Measurements from ENCODE around the gene SH3BP4.
"Not testable (repeated sequence)": the region's sequence is repeated elsewhere in the genome, so short reads cannot be mapped to it uniquely, and the experiment has no call there.

SH3BP4 gene

GRCh38 chr2:235006461-235006860 is 54.6 kb downstream of the SH3BP4 start:
- Histone ChIP-seq H3K9me3 (ENCODE audit: insufficient read depth, low read depth, low read length) (no peaks in the 10 kb centered on the region), H3K4me3 (ENCODE audit: low read length) (no peak overlapping the region), H3K4me1 (ENCODE audit: insufficient read depth, low read length) (peaks cover 32% of the 10 kb centered on the region), H3K9ac (ENCODE audit: low read depth, low read length) (peak overlapping the region; percentile 69; the same call in 1 of the 2 replicates), H3K36me3 (ENCODE audit: insufficient read depth, low read depth, low read length) (peaks cover 8% of the 10 kb centered on the region; the same call in 1 of the 2 replicates), H3K27ac (ENCODE audit: low read length) (peak overlapping the region; percentile 12), H3K27me3 (ENCODE audit: insufficient read depth, low read length) (no peaks in the 10 kb centered on the region)

- peak overlapping the region; percentile 69; the same call in 1 of the 2 replicates for H3K9ac ChIP-seq (ENCODE audit: low read depth, low read length)
- H3K36me3 ChIP-seq (ENCODE audit: insufficient read depth, low read depth, low read length) = peaks cover 8% of the 10 kb centered on the region; the same call in 1 of the 2 replicates
- H3K27ac ChIP-seq (ENCODE audit: low read length) = no peak overlapping the region
- no peak overlapping the region for H3K4me3 ChIP-seq (ENCODE audit: low read length)
- peaks cover 36% of the 10 kb centered on the region for H3K4me1 ChIP-seq (ENCODE audit: insufficient read depth, low read length)
- no peaks in the 10 kb centered on the region for H3K9me3 ChIP-seq (ENCODE audit: insufficient read depth, low read depth, low read length)
- H3K27me3 ChIP-seq (ENCODE audit: insufficient read depth, low read length) = no peaks in the 10 kb centered on the region
Observed at GRCh38 chr2:235006986-235007385, 55.2 kb downstream of the SH3BP4 start.

GRCh38 chr2:235007664-235008457 is 56.0 kb downstream of the SH3BP4 start:
- H3K9ac ChIP-seq (ENCODE audit: low read depth, low read length) = no peak overlapping the region
- H3K27me3 ChIP-seq (ENCODE audit: insufficient read depth, low read length) = no peaks in the 10 kb centered on the region
- H3K27ac ChIP-seq (ENCODE audit: low read length) = no peak overlapping the region
- no peak overlapping the region for H3K4me3 ChIP-seq (ENCODE audit: low read length)
- no peaks in the 10 kb centered on the region for H3K9me3 ChIP-seq (ENCODE audit: insufficient read depth, low read depth, low read length)
- H3K4me1 ChIP-seq (ENCODE audit: insufficient read depth, low read length) = peaks cover 39% of the 10 kb centered on the region
- no peaks in the 10 kb centered on the region for H3K36me3 ChIP-seq (ENCODE audit: insufficient read depth, low read depth, low read length)

- Histone ChIP-seq H3K4me3 (ENCODE audit: low read length) (no peak overlapping the region), H3K36me3 (ENCODE audit: insufficient read depth, low read depth, low read length) (no peaks in the 10 kb centered on the region), H3K9me3 (ENCODE audit: insufficient read depth, low read depth, low read length) (no peaks in the 10 kb centered on the region), H3K4me1 (ENCODE audit: insufficient read depth, low read length) (peaks cover 42% of the 10 kb centered on the region), H3K27ac (ENCODE audit: low read length) (no peak overlapping the region), H3K9ac (ENCODE audit: low read depth, low read length) (no peak overlapping the region), H3K27me3 (ENCODE audit: insufficient read depth, low read length) (no peaks in the 10 kb centered on the region)
Observed at GRCh38 chr2:235008584-235009044, 56.8 kb downstream of the SH3BP4 start.

- Histone ChIP-seq H3K36me3 (ENCODE audit: insufficient read depth, low read depth, low read length) (no peaks in the 10 kb centered on the region), H3K4me1 (ENCODE audit: insufficient read depth, low read length) (peaks cover 42% of the 10 kb centered on the region), H3K4me3 (ENCODE audit: low read length) (no peak overlapping the region), H3K27me3 (ENCODE audit: insufficient read depth, low read length) (no peaks in the 10 kb centered on the region), H3K9ac (ENCODE audit: low read depth, low read length) (no peak overlapping the region), H3K27ac (ENCODE audit: low read length) (no peak overlapping the region), H3K9me3 (ENCODE audit: insufficient read depth, low read depth, low read length) (no peaks in the 10 kb centered on the region)
Observed at GRCh38 chr2:235009081-235009480, 57.3 kb downstream of the SH3BP4 start.

GRCh38 chr2:235010117-235010714 is 58.4 kb downstream of the SH3BP4 start:
- H3K4me1 ChIP-seq (ENCODE audit: insufficient read depth, low read length) = peaks cover 37% of the 10 kb centered on the region
- no peak overlapping the region for H3K9ac ChIP-seq (ENCODE audit: low read depth, low read length)
- H3K36me3 ChIP-seq (ENCODE audit: insufficient read depth, low read depth, low read length) = no peaks in the 10 kb centered on the region
- H3K27me3 ChIP-seq (ENCODE audit: insufficient read depth, low read length) = no peaks in the 10 kb centered on the region
- no peak overlapping the region for H3K27ac ChIP-seq (ENCODE audit: low read length)
- no peaks in the 10 kb centered on the region for H3K9me3 ChIP-seq (ENCODE audit: insufficient read depth, low read depth, low read length)
- no peak overlapping the region for H3K4me3 ChIP-seq (ENCODE audit: low read length)

- no peaks in the 10 kb centered on the region for H3K36me3 ChIP-seq (ENCODE audit: insufficient read depth, low read depth, low read length)
- no peaks in the 10 kb centered on the region for H3K9me3 ChIP-seq (ENCODE audit: insufficient read depth, low read depth, low read length)
- peak overlapping the region; percentile 13; the same call in 1 of the 2 replicates for H3K9ac ChIP-seq (ENCODE audit: low read depth, low read length)
- peak overlapping the region; percentile 28; the same call in 1 of the 2 replicates for H3K4me3 ChIP-seq (ENCODE audit: low read length)
- peaks cover 24% of the 10 kb centered on the region for H3K4me1 ChIP-seq (ENCODE audit: insufficient read depth, low read length)
- no peak overlapping the region for H3K27ac ChIP-seq (ENCODE audit: low read length)
- H3K27me3 ChIP-seq (ENCODE audit: insufficient read depth, low read length) = no peaks in the 10 kb centered on the region
Observed at GRCh38 chr2:235011607-235011928, 59.8 kb downstream of the SH3BP4 start.

GRCh38 chr2:235011929-235012631 is 60.3 kb downstream of the SH3BP4 start:
- peaks cover 24% of the 10 kb centered on the region for H3K4me1 ChIP-seq (ENCODE audit: insufficient read depth, low read length)

GRCh38 chr2:235017441-235017840 is 65.6 kb downstream of the SH3BP4 start:
- no peaks in the 10 kb centered on the region for H3K36me3 ChIP-seq (ENCODE audit: insufficient read depth, low read depth, low read length)
- peaks cover 6% of the 10 kb centered on the region for H3K4me1 ChIP-seq (ENCODE audit: insufficient read depth, low read length)
- no peak overlapping the region for H3K27ac ChIP-seq (ENCODE audit: low read length)
- H3K9me3 ChIP-seq (ENCODE audit: insufficient read depth, low read depth, low read length) = no peaks in the 10 kb centered on the region
- no peak overlapping the region for H3K9ac ChIP-seq (ENCODE audit: low read depth, low read length)
- no peaks in the 10 kb centered on the region for H3K27me3 ChIP-seq (ENCODE audit: insufficient read depth, low read length)
- H3K4me3 ChIP-seq (ENCODE audit: low read length) = no peak overlapping the region

More at GRCh38 chr2:235011929-235012631, 60.3 kb downstream of the SH3BP4 start:
- peak overlapping the region; percentile 28; the same call in 1 of the 2 replicates for H3K4me3 ChIP-seq (ENCODE audit: low read length)
- no peaks in the 10 kb centered on the region for H3K27me3 ChIP-seq (ENCODE audit: insufficient read depth, low read length)
- H3K36me3 ChIP-seq (ENCODE audit: insufficient read depth, low read depth, low read length) = no peaks in the 10 kb centered on the region
- peak overlapping the region; percentile 7 for H3K27ac ChIP-seq (ENCODE audit: low read length)
- H3K9me3 ChIP-seq (ENCODE audit: insufficient read depth, low read depth, low read length) = no peaks in the 10 kb centered on the region
- H3K9ac ChIP-seq (ENCODE audit: low read depth, low read length) = peak overlapping the region; percentile 13; the same call in 1 of the 2 replicates

- no peak overlapping the region for H3K4me3 ChIP-seq (ENCODE audit: low read length)
- no peaks in the 10 kb centered on the region for H3K36me3 ChIP-seq (ENCODE audit: insufficient read depth, low read depth, low read length)
- no peak overlapping the region for H3K27ac ChIP-seq (ENCODE audit: low read length)
Observed at GRCh38 chr2:235018838-235019237, 67.0 kb downstream of the SH3BP4 start.

GRCh38 chr2:235020141-235020540 is 68.3 kb downstream of the SH3BP4 start:
- not testable (repeated sequence) for H3K27ac ChIP-seq (ENCODE audit: low read length)

More at GRCh38 chr2:235018838-235019237, 67.0 kb downstream of the SH3BP4 start:
- Histone ChIP-seq H3K9me3 (ENCODE audit: insufficient read depth, low read depth, low read length) (no peaks in the 10 kb centered on the region), H3K4me1 (ENCODE audit: insufficient read depth, low read length) (peaks cover 2% of the 10 kb centered on the region; the same call in 1 of the 2 replicates), H3K27me3 (ENCODE audit: insufficient read depth, low read length) (no peaks in the 10 kb centered on the region), H3K9ac (ENCODE audit: low read depth, low read length) (no peak overlapping the region)

More at GRCh38 chr2:235020141-235020540, 68.3 kb downstream of the SH3BP4 start:
- H3K4me1 ChIP-seq (ENCODE audit: insufficient read depth, low read length); H3K27me3 ChIP-seq (ENCODE audit: insufficient read depth, low read length); H3K9ac ChIP-seq (ENCODE audit: low read depth, low read length); H3K36me3 ChIP-seq (ENCODE audit: insufficient read depth, low read depth, low read length); H3K4me3 ChIP-seq (ENCODE audit: low read length); H3K9me3 ChIP-seq (ENCODE audit: insufficient read depth, low read depth, low read length): not testable (repeated sequence)

Measured in iPS-20b (cell line).